Activated CD8-positive, alpha-beta memory T cell treated with anti-CD3 and anti-CD28 coated beads for 36 hours (primary cell): ENCODE data around the gene OR9G1. TPM values are rescaled to one million over a fixed set of nuclear protein-coding genes. Genes with fewer than 3 reads are reported as not detected.

Experiments
- total RNA-seq, 2 experiments: library from RNA; stranded (reverse); gene quantifications; one replicate each; pipeline ENCODE4 v1.2.3, GENCODE V29; 2021

The OR9G1 gene
- total RNA-seq, 2 experiments from 2014 or later = not detected

Other genes with a start within 250 kb of the OR9G1 start
- gene OR5M3, start 225.7 kb upstream of the OR9G1 start, total RNA-seq = not detected
- not detected for gene OR5M8, start 207.7 kb upstream of the OR9G1 start, total RNA-seq
- gene OR5M11, start 155.8 kb upstream of the OR9G1 start, total RNA-seq = not detected
- not detected for gene OR5M10, start 121.4 kb upstream of the OR9G1 start, total RNA-seq
- not detected for gene OR5M1, start 84.2 kb upstream of the OR9G1 start, total RNA-seq
- gene OR5AP2, start 56.7 kb upstream of the OR9G1 start, total RNA-seq = not detected
- not detected for gene OR5AR1, start 35.4 kb upstream of the OR9G1 start, total RNA-seq
- not detected for gene OR9G4, start 49.6 kb downstream of the OR9G1 start, total RNA-seq